NCI-H774 (cell line): ENCODE measurements around the gene FTSJ1.
"Not testable (repeated sequence)": the region's sequence is repeated elsewhere in the genome, so short reads cannot be mapped to it uniquely, and the experiment has no call there.

Experiments
- DNase-seq: peaks from one replicate; lab custom pipeline; 2025; lab: John Stamatoyannopoulos, UW

FTSJ1 gene, protein sequence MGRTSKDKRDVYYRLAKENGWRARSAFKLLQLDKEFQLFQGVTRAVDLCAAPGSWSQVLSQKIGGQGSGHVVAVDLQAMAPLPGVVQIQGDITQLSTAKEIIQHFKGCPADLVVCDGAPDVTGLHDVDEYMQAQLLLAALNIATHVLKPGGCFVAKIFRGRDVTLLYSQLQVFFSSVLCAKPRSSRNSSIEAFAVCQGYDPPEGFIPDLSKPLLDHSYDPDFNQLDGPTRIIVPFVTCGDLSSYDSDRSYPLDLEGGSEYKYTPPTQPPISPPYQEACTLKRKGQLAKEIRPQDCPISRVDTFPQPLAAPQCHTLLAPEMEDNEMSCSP

GRCh38 chrX:48475774-48476577 lies at the start of gene FTSJ1:
FTSJ1 (plus strand) TSS chrX:48476199; CDS start chrX:48478048, 1,849 bp downstream.
- DNase-seq: peak; percentile 57

DNA sequence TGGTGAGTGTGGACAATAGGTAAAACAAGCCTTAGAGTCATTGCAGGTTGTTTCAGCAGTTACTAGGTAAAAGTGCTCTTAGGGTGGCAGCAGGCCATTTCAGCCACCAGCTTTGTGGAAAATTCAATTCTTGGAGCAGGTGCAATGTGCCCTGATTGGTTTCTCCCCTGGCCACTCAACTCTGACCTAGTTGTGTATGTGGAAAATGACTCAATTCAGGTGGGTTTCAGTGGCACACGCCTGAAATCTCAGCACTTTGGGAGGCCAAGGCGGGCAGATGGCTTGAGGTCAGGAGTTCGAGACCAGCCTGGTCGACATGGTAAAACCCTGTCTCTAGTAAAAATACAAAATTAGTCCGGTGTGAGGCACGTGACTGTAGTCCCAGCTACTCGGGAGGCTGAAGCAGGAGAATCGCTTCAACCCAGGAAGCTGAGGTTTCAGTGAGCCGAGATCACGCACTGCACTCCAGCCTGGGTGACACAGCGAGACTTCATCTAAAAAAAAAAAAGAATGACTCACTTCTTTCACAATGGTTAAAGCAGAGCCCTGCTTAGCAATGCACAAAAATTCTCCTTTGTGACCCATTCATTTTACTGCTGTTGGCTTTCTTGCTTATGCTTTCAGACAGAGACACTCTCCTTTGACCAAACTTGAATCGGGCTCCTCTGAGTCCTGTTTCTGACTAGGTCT lies 48.8 kb upstream of the FTSJ1 start:
- not testable (repeated sequence) for DNase-seq

DNA sequence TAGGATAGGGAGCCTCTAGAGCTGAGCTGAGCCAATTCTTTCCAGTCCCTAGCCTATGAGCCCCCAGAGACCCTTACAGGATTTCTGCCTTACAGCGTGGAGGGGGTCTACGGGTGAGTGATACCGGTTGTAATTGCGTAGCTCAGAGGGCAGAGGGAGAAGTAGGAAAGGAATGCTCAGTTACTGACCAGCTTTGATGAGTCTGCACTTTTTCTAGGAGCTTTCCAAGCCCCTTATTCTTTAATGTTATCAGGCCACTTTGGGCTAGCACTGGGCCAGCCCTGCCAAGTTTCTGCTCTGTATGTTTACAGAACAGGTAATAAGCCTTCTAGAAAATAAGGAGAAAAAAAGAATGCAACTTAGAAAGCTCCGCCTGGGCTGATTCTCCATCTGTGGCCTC lies 46.4 kb upstream of the FTSJ1 start:
- not testable (repeated sequence) for DNase-seq

DNA sequence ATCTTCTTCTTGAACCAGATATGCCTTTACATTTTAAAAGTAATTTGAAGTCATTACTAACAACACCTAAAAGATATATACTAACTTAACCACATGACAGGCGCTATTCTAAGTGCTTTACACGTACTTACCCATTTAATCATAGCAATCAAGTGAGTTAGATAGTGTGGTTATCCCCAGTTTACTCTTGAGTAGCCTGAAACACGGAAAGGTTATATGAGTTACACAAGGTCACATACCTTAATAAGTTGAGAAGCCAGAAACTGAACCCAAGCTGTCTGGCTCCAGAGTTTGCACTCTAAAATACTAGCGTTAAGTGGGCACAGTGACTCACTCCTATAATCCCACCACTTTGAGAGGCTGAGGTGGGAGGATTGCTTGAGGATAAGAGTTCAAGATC lies 45.8 kb upstream of the FTSJ1 start:
- not testable (repeated sequence) for DNase-seq

GRCh38 chrX:48433713-48434112 lies 42.3 kb upstream of the FTSJ1 start:
- DNase-seq: not testable (repeated sequence)

DNA sequence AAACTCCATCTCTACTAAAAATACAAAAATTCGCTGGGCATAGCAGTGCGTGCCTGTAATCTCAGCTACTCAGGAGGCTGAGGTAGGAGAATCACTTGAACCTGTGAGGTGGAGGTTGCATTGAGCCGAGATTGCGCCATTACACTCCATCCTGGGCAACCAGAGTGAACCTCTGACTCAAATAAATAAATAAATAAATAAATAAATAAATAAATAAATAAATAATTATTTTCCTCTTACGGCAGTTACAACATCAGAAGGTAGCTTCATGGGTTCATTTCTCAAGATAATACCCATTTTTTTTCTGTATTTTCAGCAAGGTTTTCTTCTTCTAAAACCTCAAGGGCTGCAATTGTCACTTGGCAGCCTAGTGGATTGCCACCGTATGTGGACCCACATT lies 28.8 kb upstream of the FTSJ1 start:
- not testable (repeated sequence) for DNase-seq

DNA sequence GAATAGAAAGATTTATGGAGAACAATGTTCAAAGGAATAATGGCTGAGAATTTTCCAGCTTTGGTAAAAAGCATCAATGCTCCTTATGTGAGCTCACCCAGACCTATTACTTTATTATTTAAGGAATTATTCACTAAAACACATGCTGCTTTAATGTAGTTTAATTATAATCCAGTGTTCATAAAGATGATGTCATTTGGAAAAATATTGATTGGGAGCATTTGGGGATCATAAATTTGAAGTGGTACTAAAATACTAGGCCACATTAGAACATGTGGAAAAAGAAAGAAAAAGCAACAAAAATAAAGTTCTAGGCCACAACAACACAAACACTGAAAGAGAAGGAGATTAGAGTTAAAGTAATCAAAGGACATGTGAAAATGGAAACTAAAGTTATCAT lies 25.9 kb upstream of the FTSJ1 start:
- no peak for DNase-seq

- no peak for DNase-seq
These were observed 24.3 kb upstream of the FTSJ1 start for GRCh38 chrX:48451708-48452107.

DNA sequence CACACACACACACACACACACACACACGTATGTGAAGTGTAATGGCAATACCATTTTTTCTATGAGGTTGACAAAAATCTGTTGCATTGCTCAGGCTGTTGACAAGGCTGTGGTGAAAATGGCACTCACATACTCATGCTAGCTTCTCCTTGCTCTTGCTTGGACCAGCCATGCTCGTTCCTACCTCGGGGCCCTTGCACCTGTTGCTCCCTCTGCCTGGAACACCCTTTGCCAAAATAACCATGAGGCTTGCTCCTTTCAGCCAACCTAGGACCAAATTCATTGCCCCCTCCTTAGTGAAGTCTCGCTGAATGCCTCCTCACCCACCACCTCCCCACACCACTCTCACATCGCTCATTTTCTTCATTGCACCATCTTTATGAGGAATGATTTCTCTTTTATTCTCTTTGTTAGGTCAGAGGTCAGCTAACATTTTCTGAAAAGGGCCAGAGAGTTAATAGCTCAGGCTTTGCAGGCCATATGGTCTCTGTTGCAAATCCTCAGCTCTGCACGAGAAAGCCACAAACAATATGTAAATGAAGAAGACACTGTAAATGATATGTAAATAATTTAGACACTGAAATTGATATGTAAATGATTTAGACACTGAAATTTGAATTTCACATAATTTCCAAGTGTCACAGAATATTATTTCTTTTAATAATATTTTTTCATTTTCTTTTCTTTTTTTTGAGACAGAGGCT lies 19.2 kb upstream of the FTSJ1 start:
- DNase-seq: no peak

- DNase-seq: no peak
These were observed 17.3 kb upstream of the FTSJ1 start for GRCh38 chrX:48458711-48459110.

- no peak for DNase-seq
These were observed 16.5 kb upstream of the FTSJ1 start for GRCh38 chrX:48459483-48459882.

- DNase-seq: no peak
These were observed 16.0 kb upstream of the FTSJ1 start for GRCh38 chrX:48460031-48460430.

- DNase-seq: no peak
These were observed 15.4 kb upstream of the FTSJ1 start for GRCh38 chrX:48460606-48461005.

- DNase-seq: no peak
These were observed 14.2 kb upstream of the FTSJ1 start for GRCh38 chrX:48461830-48462229.

GRCh38 chrX:48465336-48465933 lies 10.6 kb upstream of the FTSJ1 start:
- no peak for DNase-seq

DNA sequence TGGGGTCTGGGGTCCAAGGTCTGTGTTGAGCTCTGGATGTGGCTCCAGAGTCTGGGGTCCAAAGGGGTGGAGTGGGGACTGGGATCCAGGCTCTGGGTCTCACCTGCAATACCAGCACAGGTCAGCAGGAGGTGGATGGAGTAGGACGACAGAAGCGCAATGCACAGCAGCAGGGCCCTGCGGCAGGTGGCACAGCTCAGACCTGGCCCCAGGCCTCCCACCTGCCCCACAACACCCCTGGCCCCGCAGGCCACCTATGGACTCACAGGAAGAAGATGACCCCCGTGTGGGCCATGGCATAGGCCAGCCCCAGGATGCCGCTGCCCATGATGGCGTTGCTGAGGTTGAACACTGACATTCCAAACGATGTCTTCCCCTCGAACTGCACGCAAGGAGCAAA lies 9.3 kb upstream of the FTSJ1 start:
- no peak for DNase-seq

GRCh38 chrX:48467281-48467761 lies 8.7 kb upstream of the FTSJ1 start:
- no peak for DNase-seq

- no peak for DNase-seq
These were observed 7.7 kb upstream of the FTSJ1 start for GRCh38 chrX:48468247-48468671.

- no peak for DNase-seq
These were observed 7.0 kb upstream of the FTSJ1 start for GRCh38 chrX:48468693-48469691.
